Activated CD8-positive, alpha-beta memory T cell treated with anti-CD3 and anti-CD28 coated beads, Interleukin-2, amount 50 U/mL, for 1 hour (primary cell): ENCODE measurements around the gene PMEL.
"Not testable (repeated sequence)": the region's sequence is repeated elsewhere in the genome, so short reads cannot be mapped to it uniquely, and the experiment has no call there.

Source experiments
- DNase-seq: peaks from one replicate; pipeline ENCODE4 v3.0.0-alpha.2; 2020; ENCODE audit errors: extremely low read depth

Gene PMEL

DNA sequence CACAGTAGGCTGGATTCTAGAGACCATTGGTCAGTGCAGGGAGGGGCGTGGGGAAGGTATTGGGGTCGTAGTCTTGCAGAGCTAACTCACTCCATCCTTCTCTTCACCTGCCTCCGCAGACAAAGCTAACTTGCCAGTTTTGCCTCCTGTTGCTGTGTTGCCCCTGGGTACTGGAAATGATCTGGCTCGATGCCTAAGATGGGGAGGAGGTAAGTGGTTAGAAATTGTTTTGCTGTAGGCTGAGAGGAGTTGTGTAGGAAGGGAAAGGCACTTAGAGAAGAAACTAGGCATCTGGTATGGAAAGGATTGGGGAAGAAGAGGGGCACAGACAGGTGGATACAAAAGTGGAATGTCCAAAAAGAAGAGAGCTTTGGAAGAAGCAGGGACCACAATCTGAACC lies 23.8 kb downstream of the PMEL start:
- no peak for DNase-seq

DNA sequence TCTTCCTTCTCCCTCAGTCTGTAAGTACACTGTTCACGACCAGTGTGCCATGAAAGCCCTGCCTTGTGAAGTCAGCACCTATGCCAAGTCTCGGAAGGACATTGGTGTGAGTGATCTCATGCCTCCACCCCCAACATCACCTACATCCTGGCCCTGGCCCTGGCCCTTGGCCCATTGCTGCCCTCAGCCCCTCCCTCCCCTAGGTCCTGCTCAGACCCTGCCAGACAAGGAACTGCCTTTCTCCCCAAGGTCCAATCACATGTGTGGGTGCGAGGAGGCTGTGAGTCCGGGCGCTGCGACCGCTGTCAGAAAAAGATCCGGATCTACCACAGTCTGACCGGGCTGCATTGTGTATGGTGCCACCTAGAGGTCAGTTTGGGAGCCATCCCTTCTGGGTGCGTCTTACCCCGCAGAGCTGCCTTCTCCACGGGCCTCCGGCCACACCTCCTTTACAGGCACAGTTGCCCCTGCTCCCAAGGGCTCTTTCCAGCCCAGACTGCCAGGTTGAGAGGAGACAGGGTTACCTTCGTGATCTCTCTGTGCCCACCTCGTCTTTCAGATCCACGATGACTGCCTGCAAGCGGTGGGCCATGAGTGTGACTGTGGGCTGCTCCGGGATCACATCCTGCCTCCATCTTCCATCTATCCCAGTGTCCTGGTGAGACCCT lies 25.6 kb downstream of the PMEL start:
- peak; percentile 64 for DNase-seq

DNA sequence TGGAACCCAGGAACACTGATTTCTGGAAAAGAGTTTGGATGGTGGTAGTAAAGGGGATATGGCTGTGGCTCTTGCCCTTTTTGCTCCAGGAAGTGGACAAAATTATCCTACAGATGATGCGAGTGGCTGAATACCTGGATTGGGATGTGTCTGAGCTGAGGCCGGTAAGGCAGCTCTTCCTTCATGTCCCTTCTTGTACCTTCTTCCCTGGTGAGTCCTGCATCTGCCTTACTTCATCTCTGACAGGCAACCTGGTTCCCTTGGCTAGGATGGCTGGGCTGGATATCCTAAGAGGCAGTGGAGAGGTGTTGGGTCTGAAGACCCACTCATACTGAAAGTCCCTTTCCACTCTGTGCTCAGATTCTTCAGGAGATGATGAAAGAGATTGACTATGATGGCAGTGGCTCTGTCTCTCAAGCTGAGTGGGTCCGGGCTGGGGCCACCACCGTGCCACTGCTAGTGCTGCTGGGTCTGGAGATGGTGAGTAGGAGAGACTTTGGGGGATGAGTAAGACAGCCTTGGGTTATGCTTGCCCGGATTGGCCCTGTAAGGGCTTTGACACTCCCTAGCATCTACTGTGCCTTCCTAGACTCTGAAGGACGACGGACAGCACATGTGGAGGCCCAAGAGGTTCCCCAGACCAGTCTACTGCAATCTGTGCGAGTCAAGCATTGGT lies 26.9 kb downstream of the PMEL start:
- no peak for DNase-seq

DNA sequence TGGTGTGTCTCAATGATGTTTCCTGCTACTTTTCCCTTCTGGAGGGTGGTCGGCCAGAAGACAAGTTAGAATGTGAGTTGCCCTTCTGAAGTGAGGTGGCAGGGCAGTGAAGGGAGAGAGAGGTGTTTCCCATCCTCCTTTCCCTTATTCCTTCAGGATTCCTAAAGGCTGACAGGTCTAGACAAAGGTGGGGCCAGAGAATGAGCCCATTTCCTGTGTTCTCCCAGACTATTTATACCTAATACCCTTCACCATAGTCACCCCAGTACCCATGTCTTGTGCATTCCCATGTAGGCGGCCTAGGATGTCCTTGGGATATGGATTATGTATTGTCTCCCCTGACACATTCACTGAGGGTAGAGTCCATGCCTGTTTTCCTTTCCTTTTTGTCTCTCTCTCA lies 27.9 kb downstream of the PMEL start:
- no peak for DNase-seq

DNA sequence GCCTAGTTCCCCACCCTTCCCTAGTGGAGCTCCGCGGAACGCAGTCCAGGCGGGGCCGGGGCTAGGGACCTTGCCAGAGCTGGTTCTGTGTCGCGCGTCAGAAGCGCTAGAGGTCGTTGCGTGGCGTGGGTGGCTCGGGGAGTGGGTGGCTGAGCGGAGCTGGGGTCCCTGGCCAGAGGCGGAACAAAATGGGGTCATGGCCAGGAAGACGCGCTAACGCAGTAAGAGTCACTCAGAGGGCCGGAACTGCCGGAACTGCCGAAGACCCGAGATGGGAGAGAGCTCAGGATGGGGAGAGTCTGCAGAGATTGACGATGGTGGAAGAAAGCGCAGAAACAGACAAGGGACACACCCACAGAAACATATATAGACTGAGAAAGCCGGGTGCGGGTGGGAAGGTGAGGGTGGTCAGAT lies 30.1 kb downstream of the PMEL start:
- no peak for DNase-seq

DNA sequence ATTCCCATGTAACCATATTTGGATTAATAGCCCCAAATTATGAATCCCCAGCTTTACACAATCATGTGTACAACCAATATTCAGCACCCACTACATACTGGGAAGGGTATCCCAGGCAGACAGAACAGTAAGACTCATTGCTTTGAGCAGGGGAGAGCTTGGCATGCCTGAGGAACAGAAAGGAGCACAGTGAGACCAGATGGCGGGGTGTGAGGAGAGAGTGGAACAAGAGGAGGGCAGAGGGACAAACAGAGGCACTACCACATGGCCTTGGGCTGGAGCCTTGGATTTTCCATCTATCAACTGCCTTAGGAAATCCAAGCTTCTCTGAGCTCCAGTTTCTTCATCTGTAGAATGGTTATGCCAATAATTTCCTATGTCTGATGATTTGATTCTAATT lies 31.1 kb downstream of the PMEL start:
- DNase-seq = no peak

DNA sequence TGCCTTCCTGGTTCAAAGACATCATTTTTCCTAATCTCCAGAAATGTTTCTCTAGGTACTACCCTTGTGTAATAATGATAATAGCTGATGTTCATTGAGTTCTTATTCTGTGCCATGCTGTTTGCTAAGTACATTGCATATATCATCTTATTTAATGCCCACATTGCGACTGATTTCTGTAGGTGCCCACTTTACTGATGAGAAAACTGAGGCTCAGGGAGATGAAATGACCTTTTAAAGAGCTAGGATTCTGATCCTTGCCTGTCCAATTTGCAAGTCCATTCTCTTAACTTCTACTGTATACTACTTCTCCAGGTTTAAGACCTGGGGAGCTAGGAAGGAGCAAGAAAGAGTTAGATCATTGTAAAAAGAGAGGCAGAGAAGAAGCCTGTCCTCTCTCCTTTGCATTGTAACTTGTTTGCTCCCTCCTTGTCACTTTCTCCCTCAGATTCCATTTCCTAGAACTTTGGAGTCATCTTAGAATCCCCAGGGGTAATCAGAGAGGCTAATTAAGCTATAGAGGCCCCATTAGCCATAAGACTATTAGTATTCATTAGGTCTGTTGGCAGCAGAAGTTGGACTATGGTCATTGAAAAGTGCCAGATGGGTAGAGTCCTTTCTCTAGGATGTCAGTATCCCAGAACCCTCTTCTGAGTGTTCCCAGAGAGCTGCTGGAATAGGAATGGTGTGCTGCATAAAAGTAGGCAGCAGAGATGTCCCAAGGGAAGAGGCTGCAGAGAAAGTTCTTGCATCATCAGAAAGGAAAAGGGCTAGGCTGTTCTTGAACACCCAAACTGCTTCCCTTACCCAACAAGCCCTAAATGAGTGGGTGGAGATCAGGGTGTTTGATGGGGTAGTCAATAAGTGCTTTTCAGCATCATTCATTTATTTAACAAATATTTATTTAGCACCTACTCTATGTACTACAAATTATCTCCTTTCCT lies 31.8 kb downstream of the PMEL start:
- DNase-seq = no peak

DNA sequence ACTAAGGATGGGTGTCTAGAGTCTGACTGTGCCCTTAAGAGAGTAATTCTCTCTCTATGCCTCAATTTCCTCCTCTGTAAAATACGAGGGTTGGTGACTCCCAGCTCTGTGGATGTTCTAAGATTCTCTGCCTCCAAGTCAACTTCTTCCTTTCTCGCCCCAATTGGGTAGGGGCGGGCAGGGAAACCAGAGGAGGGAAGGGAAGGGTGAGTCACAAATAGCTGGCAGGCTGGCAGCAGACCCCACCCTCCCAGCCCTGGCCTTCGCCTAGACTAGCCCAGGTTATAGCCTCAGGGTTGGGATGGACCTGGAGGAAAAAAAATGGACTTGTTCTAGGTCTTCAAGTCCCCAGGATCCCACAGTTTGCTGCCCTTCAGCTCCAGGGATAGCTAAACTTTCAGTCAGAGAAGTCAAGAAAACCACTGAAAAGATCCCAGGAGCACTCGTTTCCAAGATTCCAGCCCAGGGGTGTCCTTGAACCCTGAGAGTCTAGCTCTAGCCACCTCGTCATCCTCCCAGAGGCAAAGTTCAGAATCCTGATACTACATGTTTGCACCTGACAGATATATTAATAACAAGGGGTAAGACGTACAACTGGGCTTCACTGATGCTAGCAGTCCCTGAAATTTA lies 32.6 kb downstream of the PMEL start:
- DNase-seq = no peak

DNA sequence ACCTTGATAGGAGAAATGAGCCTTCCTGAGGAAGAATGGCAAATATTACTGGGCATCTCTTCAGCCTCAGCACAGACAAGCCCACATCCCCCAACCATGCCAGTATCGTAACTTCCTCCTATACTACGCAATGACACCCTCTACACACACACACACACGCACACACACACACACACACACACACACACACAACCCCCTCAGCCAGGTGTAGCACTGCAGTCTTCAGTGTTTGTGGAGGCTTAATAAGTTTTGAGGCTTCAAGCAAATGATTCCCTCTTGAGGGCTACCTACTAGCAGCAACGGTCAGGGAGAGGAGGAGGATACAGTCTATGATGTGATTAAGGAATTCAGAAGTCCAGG lies 33.3 kb downstream of the PMEL start:
- DNase-seq = no peak

DNA sequence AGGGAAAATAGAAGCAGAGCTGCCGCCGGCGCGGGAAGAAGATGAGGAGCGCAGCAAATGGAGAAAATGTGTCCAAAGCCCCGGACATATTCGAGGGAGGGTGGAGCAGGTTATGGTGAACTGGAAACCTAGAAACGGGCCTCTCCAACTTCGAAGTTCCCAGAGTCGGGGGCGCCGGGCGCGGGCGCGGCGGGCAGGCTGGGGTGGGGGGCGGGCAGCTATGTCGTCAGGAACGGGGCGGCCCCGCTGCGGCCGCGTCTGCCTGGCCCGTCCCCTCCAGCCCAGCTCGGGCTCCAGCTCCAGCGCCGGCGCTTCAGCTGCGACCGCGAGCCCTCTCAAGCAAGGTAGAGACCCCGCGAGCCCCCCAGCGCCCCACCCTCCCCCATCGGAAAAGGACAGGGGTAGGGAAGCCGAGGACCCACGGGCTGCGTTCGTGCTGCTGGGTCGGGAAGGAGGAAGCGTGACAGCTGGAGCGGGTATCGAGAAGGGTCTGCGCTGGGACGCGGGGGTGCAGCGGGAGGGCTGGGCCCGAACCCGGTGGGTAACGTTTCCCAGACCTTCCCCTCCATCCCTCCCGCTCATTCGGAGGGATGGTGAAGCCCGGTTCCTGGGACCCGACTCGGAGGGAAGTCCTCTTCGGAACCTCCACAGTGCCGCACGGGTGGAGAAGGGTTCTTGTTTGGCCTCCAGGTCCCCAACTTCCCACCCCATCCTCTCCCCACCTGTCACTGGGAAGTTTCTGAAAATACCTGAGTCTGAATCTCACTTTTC lies 33.9 kb downstream of the PMEL start:
- DNase-seq = no peak

DNA sequence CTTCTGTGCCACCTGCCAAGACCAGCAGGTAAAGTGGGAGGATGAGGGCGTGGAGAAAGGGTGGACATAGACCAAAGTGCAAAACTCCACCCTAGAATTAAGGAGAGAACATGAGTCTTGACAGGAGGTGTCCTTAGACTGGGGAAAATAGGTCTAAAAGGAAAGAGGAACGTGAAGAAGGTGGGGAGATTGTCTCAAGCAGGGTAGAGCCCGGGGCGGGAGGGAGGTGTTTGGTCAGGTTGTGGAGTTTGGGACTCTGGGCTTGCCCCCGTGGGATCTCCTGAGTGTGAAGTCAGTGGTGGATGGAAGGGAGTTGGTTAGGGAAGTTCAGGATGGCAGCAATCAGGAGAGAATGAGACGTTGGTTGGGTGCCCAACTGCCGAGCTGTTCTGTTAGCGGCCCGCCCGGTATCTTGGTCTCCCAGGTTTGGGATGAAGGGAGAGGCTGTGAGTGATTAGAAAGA lies 34.5 kb downstream of the PMEL start:
- DNase-seq = no peak

DNA sequence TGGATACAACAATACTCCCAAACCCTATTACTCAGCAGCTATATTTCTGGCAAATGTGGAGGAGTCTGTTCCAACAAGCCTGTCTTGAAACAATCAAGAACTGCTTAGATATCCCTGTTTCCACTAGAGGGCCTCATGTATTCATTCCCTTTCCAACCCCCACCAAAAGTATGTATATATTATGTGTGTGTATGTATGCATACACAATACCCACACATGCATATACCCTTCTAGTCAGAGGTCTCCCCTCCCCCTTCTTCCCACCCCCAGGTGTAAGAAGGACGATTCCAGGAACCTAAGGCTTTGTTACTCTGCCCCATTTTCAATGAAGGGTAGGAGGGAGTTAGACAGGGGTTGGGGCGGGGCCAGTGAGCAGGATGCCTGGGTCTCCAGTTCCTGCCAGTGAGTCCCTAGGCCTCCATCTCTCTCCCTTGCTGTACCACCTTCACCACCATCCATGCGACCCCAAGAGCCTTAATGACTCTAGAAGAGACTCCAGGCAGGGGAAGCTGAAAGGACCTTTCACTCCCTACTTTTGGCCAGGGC lies 35.0 kb downstream of the PMEL start, which contains the start of gene DGKA:
DGKA (plus strand) TSS at position 392 of the 546 bp plus-strand sequence. CDS start 5,342 bp downstream, outside the sequence.
- no peak for DNase-seq

DNA sequence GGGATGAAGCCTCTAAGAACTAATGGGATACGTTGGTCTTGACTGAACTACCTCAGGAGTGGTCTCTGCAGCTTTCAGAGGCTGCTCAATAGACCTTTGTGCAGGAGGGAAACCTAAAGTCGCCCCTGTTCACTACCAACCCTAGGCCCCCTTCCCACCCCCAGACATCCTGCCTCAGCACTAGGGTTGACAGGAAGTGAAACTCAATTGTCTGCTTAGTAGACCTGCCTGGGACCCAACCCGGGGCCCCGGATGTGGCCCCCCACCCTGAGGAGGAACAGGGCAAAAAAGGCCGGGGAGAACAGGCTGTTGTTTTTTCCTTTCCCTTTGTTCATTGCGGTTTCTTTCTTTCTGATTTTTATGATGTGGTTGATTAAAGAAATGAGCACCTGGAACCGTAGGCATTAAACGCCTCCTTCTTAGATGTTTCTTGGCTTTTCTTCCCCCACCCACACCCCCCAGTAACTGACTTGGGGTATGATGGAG lies 36.5 kb downstream of the PMEL start:
- peak; percentile 67 for DNase-seq

DNA sequence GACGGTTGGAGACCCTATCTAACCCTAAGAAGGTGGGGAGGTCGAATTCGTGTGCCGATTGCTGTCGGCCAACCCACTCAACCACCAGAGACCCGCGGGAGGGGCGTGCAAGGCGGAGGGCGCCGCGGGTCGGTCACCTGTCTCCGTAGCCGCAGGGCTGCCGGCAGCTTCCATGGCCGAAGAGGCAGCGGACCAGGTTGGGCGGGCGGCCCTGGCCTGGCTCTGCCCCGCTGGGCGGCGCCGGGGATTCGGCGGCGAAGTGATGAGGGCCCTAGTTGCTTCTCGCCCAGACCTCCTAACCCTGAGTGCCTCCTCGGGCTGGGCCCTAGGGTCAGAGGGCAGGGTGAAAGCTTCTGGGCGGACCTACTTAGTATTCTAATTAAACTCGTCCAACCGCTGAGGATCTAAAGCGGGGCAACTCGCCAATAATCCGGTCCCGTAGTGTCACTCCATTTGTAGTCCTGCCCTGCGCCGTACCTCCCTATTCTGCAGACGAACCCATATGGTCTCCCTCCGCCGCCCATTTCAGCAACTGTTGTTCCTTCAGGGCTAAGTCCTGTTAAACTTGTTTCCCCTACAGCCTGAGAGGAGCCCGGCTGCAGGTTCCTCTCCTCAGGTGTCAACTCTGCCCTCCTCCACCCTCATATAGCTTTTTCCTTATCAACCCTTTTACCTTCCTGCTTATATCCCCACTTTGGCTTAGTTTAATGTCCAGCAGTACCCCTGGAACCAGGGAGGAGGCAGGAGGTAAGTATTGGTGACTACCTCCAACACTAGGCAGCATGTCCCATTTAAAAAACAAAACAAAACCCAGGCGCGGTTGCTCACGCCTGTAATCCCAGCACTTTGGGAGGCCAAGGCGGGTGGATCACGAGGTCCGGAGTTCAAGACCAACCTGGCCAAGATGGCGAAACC lies 38.0 kb downstream of the PMEL start, which contains the start of gene PYM1:
PYM1 (minus strand) TSS at position 307 of the 915 bp plus-strand sequence; CDS start at position 174, 133 bp downstream.
- no peak for DNase-seq

DNA sequence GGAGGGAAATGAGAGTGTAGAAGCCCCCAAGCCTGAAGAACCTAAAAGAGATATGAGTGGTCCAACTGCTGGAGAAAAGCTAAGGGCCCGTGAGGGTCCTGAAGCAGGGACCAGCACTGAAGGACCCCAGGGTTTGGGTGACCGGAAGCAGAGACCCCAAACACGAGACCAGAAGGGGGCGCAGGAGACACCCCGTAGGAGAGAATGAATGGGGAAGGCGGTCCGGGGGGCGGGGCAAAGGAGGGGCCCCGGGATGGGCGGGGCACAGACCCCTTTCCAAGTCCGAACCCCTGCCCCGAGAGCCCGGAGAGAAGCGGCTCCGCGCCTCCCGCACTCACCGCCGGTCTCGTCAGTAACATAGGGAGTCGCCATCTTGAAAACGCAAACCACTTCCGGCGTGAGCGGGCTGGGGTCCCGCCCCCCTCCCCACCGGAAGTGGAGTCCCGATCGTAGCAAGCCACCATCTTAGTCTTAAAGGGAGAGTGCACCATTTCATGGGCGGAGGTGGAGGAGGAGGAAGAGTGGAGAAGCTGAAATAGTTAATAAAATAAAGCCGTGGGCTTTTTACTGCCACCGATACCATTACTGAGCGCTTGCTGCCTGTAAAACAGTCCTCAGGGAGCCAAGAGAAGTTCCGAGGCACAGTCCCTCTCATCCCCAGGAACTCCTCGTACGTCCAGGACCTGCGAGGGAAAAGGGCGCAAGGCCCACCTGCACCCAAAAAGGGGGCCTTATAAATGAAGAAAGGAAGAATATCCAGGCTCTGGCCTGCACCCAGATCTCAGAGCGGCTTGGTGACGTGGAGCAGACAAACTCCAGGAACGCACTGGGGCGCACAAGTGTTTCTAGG lies 38.9 kb downstream of the PMEL start:
- DNase-seq = peak; percentile 63

DNA sequence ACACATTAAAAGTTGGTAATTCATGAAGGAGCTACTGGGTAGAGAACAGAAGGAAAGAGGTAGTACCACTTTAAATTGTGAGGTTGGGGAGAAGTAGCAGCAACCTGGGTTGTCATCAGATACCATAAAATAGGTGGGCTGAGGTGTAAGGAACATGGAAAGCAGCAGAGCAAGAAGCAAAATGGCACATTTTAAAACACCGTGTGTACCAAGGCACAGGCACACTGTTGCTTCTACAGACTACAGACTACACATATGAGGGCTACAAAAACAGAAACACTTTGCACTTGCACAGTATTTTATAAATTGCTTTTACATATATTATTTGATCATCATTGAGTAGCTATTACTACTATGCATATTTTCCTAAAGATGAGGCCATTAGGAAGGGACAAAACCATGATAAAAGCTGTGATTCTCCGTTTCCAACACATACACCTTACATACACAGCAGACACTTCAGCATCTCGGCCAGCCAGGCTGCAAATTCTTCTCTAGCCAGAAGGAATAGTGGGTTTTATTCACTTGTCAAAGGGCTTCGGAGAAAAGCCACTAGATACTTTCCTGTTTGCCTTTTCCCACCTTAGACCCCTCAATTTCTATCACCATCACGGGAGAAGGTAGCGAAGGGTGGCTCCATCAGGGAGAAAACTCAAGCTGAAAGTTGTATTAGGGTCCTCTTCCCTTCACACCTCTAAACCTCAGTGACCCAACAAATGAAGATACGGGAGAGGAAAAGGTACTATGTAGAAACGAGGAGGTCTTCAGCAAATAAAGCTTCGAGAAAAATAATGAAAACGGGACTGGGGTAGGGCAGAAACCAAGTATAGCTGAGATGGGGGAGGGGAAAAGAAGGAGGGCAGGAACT lies 39.7 kb downstream of the PMEL start:
- no peak for DNase-seq

DNA sequence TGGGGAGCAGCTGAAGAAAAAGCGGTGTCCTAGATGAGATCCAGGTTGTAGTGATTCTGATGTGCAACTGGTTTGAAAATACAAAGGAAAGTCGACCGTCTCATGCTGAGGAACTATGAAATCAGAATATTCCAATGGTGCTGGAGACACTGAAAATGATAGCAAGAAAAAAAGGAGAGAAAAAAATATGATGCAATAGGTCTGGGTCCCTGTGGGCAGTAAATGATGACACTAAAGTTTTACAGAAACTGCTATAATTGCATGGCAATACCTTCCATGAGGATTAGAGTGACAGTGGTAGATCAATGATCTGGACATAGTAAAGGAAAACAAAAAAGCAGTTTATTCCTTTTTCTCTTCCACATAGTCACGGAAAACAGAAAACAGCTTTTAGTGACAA lies 40.5 kb downstream of the PMEL start:
- no peak for DNase-seq

DNA sequence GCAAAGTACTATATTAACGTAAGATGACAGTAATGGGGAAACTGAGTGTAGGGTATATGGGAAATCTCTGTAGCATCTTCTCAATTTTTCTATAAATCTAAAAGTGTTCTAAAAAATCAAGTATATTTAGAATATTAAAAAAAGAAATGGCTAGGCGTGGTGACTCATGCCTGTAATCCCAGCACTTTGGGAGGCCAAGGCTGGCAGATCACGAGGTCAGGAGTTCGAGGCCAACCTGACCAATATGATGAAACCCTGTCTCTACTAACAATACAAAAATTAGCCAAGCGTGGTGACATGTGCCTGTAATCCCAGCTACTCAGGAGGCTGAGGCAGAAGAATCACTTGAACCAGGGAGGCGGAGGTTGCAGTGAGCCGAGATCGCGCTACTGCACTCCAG lies 42.2 kb downstream of the PMEL start:
- not testable (repeated sequence) for DNase-seq
